Measurements from ENCODE around the gene BBX.
"Not testable (repeated sequence)": the region's sequence is repeated elsewhere in the genome, so short reads cannot be mapped to it uniquely, and the experiment has no call there.

DNA sequence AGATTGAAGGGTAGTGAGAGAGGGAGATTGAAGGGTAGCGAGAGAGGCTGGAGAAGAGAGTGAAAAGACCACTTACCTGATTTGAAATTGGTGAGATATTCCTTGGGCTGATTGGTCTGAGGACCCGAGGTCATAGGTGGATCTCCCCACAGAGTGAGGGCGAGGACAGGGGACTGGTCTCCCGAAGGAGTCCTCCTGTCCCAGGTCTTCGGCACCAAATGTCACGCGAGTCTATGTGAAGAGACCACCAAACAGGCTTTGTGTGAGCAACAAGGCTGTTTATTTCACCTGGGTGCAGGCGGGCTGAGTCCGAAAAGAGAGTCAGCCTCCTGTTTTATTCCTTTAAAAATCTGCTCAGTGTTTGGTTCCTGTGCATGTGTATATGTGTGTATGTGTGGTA lies 48.7 kb downstream of the BBX start:
- not testable (repeated sequence) for TF ChIP-seq POLR2AphosphoS5 (IDR thresholded peaks at IDR 0.05; ENCODE audit: borderline replicate concordance, low read depth, low read length); EZH2 (IDR thresholded peaks at IDR 0.05); FOXP2 (optimal IDR thresholded peaks at IDR 0.05; ENCODE audit: control extremely low read depth, extremely low read length, insufficient read depth)
